HTR-8/SVneo (cell line): ENCODE data around the gene DNAJB1.
"Not testable (repeated sequence)": the region's sequence is repeated elsewhere in the genome, so short reads cannot be mapped to it uniquely, and the experiment has no call there.

ENCODE experiments used
- DNase-seq: peaks from one replicate; pipeline ENCODE4 v3.0.0; 2011; ENCODE audit warnings: low spot score, mixed read lengths; ENCODE audit not compliant: insufficient read length
- FAIRE-seq: peaks from 2 replicates; lab custom pipeline; 2011; peaks lifted over from hg19 to GRCh38; lab: Jason Lieb, UNC

The DNAJB1 gene

DNA sequence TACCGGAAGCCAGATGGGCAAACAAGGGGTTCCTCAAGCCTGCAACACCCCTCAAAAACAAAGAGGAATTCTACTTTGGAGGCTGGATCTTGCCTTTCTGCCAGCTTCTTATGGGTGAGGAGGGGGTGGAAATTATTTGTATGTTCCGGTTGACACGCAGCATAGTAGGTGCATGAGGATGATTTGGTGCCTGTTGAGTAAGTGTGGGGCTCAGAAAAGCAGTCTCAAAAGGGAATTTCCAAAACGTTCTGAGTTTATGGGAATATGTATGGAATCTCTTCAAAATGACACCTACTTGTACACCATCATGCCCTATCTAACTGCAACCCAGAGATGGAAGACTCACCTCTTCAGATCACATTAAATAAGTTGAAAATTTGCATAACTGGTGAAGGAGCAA, 8.2 kb upstream of the DNAJB1 start:
- FAIRE-seq (no peak), DNase-seq (no peak)

DNA sequence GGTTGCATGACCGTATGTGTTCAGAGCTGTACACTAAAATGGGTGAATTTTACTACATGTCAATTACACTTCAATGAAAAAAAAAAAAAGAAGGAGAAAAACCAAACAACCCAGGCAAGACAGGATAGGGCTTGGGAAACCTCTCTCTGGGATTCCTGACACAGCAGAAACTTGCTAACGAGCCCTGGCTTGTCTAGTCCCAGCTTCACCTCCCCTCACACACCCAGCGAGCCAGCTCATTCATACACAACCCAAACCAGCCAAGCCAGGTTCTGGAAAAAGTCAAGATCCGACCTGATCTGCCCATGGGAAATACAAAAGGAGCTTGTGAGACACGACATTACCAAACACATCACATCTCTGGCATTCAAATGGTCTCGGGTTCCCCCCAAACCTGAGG, 7.5 kb upstream of the DNAJB1 start:
- DNase-seq (no peak), FAIRE-seq (no peak)

DNA sequence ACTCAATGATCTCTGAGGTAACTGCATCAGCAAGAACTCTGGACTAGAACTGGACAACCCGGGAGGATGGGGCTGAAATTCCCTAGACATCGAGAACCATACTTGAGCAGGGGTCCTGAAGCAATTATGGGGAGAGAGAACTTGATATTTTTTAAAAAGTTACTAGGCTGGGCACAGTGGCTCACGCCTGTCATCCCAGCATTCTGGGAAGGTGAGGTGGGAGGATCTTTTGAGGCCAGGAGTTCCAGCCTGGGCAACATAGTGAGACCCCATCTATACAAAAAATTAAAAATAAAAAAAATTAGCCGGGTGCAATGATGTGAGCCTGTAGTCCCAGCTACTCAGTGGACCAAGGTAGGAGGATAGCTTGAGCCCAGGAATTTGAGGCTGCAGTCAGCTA, 2.3 kb upstream of the DNAJB1 start:
- FAIRE-seq (no peak), DNase-seq (no peak)

DNA sequence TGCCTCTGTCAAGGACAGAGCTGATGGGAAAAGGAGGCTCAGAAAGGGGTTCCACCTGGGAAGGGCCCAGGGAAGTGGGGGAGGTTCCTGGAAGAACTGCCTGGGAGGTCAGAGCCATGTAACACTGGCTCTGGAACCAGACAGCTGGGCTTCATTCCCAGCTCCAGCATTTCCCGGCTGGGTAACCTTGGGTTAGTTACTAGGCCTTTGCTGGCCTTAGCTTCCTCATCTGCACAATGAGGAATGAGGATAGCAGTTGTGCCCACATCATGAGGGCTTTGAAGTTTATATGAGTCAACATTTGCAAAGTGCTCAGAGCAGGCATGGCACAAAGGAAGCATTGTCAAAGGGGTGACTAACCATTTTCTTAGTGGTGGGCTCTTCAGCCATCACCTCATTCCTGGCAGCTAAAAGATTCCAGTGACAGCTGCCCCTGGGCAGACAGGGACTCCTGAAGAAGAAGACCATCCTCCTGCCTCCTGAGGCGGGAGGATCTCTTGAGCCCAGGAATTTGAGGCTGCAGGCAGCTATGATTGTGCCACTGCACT, 1.7 kb upstream of the DNAJB1 start:
- DNase-seq = no peak
- no peak for FAIRE-seq

DNA sequence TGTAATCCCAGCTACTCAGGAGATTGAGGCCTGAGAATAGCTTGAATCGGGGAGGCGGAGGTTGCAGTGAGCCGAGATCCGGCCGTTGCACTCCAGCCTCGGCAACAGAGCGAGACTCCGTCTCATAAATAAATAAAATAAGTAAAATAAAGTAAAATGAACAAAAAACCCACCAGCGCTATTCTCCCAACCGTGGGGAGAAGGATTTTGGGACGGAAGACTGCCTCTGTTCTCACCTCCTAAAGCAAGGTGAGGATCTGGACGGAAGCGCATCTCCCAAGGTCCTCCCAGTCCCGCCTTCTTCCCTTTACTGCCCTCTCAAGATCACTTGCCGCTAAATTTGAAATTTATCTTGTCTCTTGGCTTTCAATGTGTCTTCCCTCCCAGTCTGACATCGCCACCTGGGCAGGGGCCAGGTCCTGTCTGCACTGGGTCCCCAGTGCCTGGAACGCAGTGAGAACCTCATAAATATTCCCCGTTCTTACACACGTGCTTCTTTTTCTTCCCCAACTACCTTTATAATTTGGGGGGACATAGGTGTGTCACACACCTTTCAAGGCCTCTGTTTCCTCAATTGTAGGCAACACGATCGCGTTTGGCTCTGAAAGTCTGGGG, 1.2 kb upstream of the DNAJB1 start:
- no peak for DNase-seq
- no peak for FAIRE-seq

DNA sequence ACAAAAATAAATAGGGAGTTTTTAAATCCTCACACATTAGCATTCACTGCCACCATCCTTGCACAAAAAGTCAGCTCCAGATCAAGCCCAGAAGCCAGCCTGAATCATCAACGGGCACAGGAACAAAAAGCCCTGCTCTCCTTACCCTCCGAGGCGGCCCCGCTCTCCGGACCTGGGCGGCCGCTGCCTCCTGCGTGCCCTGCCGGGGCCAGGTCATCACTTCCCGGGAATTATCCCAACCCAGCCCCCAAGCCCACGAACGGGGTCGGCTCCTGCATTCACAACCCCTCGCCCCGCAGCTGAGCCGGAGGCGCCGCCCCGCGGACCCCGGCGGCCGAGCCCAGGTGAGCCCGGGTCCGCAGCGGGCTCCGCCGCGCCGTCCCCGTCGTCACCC, 754 bp downstream of the DNAJB1 start:
- FAIRE-seq (no peak), DNase-seq (no peak)

DNA sequence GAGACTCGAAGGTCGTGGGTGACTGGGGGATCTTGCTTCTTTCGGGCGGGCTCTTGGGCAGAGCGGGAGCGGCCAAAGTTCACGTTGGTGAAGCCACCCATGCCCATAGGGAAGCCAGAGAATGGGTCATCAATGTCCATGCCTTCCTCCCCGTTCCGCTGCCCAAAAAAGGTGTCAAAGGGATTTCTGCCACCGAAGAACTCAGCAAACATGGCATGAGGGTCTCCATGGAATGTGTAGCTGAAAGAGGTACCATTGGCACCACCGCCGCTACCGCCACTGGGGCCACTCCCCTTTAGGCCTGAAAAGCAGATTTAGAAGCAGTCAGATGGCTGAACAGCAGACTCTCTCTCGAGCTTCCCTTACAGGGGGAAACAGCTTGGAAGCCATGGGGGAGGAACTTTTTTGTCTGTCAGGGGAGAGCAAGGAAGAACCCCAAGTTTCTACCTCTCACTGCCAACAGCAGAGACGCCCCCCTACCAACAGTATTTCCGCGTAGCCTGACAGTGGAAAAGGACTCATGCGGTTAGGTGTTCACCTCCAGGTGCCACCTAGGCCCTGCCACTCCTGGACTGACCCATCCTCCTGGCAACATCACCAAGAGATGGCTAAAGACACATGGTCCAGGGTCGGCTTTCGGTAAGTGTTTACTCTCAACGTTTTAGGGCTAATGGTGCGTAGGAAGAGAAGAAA, 1.3 kb downstream of the DNAJB1 start:
- DNase-seq (no peak), FAIRE-seq (no peak)

DNA sequence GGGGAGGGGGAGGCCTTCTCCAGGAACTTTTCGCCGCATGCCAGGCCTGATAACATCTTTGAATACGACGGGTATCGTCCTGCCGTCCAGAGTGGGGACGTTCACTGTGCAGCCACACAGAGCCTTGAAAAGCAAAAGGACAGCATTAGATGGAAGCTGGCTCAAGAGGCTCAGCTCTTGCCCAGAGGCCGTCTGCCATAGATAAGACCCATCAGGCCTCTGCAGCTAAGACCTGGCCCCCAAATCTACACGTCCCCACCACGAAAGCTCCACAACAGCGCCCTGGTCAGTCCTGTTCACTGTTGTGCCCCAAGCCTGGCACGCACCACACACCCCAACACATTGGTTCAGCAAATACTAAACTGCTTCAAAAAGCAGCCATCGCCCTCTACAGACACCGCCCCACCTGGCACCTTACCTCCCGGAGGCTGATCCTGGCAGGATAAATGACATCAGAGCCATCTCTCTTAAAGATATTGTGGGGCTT, 2.1 kb downstream of the DNAJB1 start:
- DNase-seq (no peak), FAIRE-seq (no peak)

DNA sequence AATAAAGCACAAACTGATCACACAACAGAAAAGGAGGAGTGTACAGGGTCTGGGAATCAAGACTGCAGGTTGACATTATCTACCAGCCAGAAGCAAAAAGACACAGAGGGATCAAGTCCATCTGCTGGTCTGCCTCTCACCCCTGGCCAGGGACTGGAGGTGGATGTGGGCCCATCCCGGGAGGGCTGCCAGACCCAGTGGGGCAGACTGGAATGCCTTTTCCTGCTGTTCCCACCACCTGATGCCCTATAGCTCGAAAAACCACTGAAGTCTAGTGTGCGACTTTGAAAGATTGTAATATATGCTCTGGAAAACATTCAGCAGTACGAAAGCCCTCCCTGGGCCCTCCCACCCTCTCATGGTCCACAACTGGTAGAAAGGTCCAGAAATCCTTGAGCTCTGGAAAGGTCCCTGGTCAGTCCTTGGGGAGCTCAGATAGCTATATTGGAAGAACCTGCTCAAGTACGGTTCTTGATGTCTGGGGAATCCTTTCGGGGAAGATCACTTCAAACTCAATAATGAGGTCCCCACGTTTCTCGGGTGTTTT, 2.6 kb downstream of the DNAJB1 start:
- DNase-seq = no peak
- no peak for FAIRE-seq

DNA sequence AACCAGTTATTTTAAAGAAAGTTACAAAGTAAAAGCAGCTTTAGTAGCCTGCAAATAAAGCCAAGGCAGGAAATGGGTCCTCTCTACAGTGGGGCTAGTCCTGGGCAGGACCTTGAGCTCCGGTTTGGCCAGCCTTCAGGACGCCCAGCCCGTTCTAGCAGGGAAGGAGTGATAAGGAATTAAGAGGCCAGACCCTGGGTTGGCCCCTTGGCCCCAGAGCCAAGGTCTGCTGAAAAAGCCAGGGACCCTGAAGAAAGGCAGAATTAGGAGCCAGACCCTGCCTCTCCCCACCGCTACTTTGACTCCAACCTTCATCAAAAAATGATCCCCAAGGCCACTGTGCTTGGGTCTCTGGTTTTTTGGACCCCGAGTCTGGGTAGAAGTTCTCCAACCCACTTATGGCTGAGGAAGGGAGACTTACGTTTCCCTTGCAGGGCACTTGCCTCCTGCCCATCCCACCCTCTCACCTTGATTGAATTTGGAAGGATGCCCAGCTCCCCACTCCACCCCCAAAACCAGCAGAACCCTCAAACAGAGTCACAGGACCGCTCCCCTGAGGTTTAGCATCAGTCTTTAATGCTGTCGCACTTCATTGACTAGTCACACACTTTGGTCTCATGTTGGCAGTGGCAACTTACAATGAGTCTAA, 3.9 kb downstream of the DNAJB1 start:
- DNase-seq (no peak), FAIRE-seq (no peak)

DNA sequence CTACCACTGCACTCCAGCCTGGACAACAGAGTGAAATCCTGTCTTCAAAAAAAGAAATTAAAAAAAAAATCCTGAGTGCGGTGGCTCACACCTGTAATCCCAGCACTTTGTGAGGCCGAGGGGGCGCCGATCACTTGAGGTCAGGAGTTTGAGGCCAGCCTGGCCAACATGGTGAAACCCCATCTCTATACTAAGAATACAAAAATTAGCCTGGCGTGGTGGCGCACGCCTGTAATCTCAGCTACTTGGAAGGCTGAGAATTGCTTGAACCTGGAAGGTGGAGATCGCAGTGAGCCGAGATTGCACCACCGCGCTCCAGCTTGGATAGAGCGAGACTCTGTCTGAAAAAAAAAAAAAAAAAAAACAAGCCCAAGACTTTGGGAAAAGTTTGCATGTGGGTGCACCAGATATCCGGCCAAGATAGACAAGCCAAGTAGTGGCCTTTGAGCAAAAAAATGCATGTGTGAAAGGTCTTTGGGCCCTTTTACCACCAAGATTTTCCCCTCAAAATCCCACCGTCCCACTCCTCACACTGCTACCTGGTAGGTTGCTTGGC, 5.7 kb downstream of the DNAJB1 start:
- DNase-seq (no peak), FAIRE-seq (no peak)

DNA sequence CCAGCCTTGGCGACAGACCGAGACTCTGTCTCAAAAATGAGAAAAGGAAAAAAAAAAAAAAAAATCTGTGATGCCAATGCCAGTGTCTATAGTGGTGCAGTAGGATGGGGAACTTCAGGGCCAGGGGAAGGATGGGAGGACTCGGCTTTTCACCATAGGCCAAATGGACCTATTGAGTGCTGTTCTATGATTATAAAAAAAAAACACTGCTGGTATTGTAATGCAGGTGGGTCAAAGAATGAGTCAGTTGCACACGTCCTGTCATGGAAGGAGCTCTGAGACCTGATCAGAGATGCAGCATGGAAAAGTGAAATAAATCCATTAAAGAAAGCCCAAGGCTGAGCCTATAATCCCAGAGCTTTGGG, 7.0 kb downstream of the DNAJB1 start:
- no peak for FAIRE-seq
- no peak for DNase-seq

DNA sequence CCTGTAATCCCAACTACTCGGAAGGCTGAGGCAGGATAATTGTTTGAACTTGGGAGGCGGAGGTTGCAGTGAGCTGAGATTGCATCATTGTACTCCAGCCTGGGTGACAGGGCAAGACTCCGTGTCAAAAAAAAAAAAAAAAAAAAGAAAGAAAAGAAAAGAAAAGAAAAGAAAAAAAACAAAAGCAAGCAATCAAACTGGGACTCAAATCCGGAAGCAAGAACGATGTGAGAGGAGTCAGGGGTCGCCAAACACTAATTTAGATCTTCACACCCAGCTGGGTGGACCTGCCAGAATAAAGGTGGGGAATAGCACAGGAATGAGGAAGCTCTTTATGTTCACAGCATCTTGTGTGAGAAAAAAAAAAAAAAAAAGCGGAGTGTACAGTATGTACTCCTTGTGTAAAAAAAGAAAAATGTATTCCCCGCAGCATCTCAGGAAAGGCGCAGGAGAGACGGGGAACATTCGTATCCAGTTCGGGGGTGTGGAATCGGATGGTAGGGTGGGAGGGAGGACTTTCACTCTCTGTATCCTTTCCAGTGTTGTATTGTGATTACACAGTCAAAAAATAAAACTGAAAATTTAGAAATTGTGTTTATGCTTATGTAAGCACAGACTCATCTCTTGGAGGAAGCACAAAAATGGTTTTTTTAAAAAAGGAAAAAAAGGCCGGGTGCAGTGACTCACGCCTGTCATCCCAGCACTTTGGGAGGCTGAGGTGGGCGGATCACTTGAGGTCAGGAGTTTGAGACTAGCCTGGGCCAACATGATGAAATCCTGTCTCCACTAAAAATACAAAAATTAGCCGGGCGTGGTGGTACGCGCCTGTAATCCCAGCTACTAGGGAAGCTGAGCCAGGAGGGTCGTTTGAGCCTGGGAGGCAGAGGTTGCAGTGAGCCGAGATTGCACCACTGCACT, 7.6 kb downstream of the DNAJB1 start:
- no peak for DNase-seq
- FAIRE-seq = no peak

DNA sequence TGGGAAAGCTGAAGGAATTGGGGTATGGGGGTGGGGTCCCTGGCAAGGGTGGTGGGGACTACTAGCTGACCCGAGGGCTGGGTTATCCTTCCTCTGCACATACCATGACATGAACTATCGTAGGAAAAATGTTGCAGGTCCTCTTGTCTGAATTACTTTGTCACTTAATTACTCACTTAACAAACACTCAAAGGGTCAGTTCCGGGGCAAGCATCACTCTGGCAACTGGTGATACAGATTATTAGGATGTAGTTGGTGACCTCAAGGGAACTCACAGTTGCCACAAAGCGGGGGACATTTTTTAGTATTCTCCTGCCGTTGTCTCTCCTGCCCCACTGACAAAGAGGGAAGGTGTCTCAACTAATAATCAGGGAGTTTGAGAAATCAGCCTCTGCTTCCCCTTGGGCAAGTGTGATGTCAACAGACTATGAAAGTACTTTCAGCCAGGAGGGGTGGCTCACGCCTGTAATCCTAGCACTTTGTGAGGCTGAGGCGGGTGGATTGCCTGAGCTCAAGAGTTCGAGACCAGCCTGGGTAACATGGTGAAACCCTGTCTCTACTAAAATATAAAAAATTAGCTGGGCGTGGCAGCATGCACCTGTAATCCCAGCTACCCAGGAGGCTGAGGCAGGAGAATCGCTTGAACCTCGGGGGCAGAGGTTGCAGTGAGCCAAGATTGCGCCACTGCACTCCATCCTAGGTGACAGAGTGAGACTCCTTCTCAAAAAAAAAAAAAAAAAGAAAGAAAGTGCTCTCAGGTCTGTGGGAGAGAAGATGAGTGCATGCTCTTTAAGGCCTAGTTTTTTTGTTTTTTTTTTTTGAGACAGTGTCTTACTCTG, 10.3 kb downstream of the DNAJB1 start:
- FAIRE-seq = peak; percentile 13
- no peak for DNase-seq

DNA sequence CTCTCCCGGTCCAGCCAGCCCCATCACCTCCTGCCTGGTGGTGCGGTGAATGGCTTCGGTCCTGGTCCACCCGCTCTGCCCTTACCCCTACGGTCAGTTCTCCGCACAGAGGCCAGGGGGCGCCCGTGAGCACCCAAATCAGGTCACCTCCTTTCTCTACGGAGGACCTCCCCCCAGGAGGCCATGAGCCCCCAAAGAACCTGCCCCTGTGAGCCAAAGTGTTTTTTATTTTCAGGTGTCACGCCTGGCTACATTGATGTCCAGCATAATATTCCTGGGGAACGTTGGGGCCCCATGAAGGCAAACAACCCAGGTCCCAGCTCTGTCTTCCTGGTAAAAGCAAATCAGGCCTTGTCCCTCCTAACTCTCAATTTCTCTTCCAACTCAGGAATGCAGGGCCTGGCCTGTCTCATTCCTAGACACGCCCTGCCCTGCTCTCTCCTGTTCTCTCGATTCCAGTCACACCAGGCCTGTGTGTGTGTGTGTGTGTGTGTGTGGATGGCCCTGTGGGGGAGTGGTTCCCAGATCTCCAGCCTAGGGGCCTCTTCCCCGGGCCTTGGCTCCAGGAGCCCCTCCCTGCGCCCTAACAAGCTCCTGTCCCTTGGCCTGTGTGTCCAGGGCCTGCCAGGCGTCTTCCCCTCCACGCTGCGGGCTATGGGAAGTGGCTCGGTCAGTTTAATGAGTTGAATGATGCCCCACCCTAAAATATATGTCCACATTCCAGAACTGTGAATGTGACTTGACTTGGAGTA, 12.5 kb downstream of the DNAJB1 start:
- FAIRE-seq (peak; percentile 80), DNase-seq (peak; percentile 87)

DNA sequence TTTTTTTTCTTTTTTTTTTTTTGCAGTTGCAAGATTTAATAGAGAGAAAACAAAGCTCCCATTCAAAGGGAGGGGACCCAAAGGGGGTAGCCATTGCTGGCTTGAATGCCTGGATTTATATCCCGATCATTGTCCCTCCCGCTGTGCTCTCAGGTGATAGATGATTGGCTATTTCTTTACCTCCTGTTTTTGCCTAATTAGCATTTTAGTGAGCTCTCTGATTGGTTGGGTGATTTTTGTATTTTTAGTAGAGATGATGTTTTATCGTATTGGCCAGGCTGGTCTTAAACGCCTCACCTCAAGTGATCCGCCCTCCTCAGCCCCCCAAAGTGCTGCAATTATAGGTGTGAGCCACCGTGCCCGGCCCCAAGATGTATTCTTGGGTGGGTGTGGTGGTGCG, 13.6 kb downstream of the DNAJB1 start:
- FAIRE-seq, DNase-seq: not testable (repeated sequence)

DNA sequence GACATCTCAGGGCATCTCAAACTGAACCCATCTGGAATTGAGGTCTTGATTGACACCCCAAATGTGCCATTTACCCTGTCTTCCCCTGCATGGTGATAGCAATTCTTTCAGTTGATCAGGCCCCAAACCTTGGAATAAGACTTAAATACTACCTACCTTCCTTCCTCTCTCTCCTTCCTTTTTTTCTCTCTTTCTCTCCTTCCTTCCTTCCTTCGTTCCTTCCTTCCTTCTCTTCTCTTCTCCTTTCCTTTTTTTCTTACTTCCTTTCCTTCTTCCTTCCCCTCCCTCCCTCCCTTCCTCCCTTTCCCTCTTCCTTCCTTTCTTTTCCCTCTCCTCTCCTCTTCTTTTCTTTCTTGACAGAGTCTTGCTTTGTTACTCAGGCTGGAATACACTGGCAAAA, 14.9 kb downstream of the DNAJB1 start:
- DNase-seq = no peak
- no peak for FAIRE-seq
